ENCODE data around the gene WNK1. TPM values are rescaled to one million over a fixed set of nuclear protein-coding genes. Genes with fewer than 3 reads are reported as not detected.

Gene WNK1
- total RNA-seq, 1 experiment from 2014 or later: 183 TPM

GRCh38 chr12:886206-886605 lies 133.8 kb downstream of the WNK1 start:
- peaks cover 72% of the 10 kb centered on the region for H3K36me3 ChIP-seq (ENCODE audit: insufficient read depth, low read length)
- no peaks in the 10 kb centered on the region for H3K27me3 ChIP-seq (ENCODE audit: low read length)
- no peak overlapping the region for H2AFZ ChIP-seq (ENCODE audit: low read length)
- H3K4me1 ChIP-seq (ENCODE audit: low read length): no peaks in the 10 kb centered on the region
- H3K4me3 ChIP-seq (ENCODE audit: low read length): no peak overlapping the region
- no peaks in the 10 kb centered on the region for H4K20me1 ChIP-seq (ENCODE audit: insufficient read depth, low read depth, low read length)
- H3K27ac ChIP-seq (ENCODE audit: low read length): no peak overlapping the region
- H3K9me2 ChIP-seq (replicated peaks; ENCODE audit: insufficient read depth, low read length): no peaks in the 10 kb centered on the region
- H3K9me3 ChIP-seq (ENCODE audit: low read length): no peaks in the 10 kb centered on the region
- no peak overlapping the region for H3K4me2 ChIP-seq (ENCODE audit: low read depth, low read length, poor library complexity, severe bottlenecking)
- no peak overlapping the region for H3K9ac ChIP-seq (ENCODE audit: low read length)
- DNase-seq: no peak
- 0 out of 2 replicates have a peak, but pooled peaks cover 4% of the 10 kb centered on the region for H3K79me2 ChIP-seq (ENCODE audit: low read length)

GRCh38 chr12:894226-894625 lies 141.8 kb downstream of the WNK1 start:
- no peaks in the 10 kb centered on the region for H4K20me1 ChIP-seq (ENCODE audit: insufficient read depth, low read depth, low read length)
- no peak overlapping the region for H3K9ac ChIP-seq (ENCODE audit: low read length)
- H3K36me3 ChIP-seq (ENCODE audit: insufficient read depth, low read length): peaks cover 51% of the 10 kb centered on the region

GRCh38 chr12:896031-896430 lies 143.7 kb downstream of the WNK1 start:
- Histone ChIP-seq H3K9me3 (ENCODE audit: low read length) (no peaks in the 10 kb centered on the region), H3K27ac (ENCODE audit: low read length) (no peak overlapping the region), H3K27me3 (ENCODE audit: low read length) (no peaks in the 10 kb centered on the region), H2AFZ (ENCODE audit: low read length) (no peak overlapping the region), H3K9ac (ENCODE audit: low read length) (no peak overlapping the region), H3K4me2 (ENCODE audit: low read depth, low read length, poor library complexity, severe bottlenecking) (no peak overlapping the region), H3K4me3 (ENCODE audit: low read length) (no peak overlapping the region), H3K79me2 (ENCODE audit: low read length) (peaks cover 5% of the 10 kb centered on the region), H3K36me3 (ENCODE audit: insufficient read depth, low read length) (peaks cover 48% of the 10 kb centered on the region), H3K9me2 (replicated peaks; ENCODE audit: insufficient read depth, low read length) (no peaks in the 10 kb centered on the region), H3K4me1 (ENCODE audit: low read length) (no peaks in the 10 kb centered on the region), H4K20me1 (ENCODE audit: insufficient read depth, low read depth, low read length) (no peaks in the 10 kb centered on the region)
- no peak for DNase-seq

More at GRCh38 chr12:894226-894625, 141.8 kb downstream of the WNK1 start:
- Histone ChIP-seq H3K27ac (ENCODE audit: low read length) (no peak overlapping the region), H3K27me3 (ENCODE audit: low read length) (no peaks in the 10 kb centered on the region), H3K4me3 (ENCODE audit: low read length) (no peak overlapping the region), H3K4me1 (ENCODE audit: low read length) (no peaks in the 10 kb centered on the region), H3K4me2 (ENCODE audit: low read depth, low read length, poor library complexity, severe bottlenecking) (no peak overlapping the region), H3K9me2 (replicated peaks; ENCODE audit: insufficient read depth, low read length) (no peaks in the 10 kb centered on the region), H3K79me2 (ENCODE audit: low read length) (peaks cover 8% of the 10 kb centered on the region; the same call in 1 of the 2 replicates), H3K9me3 (ENCODE audit: low read length) (no peaks in the 10 kb centered on the region), H2AFZ (ENCODE audit: low read length) (no peak overlapping the region)
- DNase-seq: no peak

GRCh38 chr12:897386-897785 lies 145.0 kb downstream of the WNK1 start:
- H3K79me2 ChIP-seq (ENCODE audit: low read length): peaks cover 11% of the 10 kb centered on the region
- DNase-seq: no peak
- no peaks in the 10 kb centered on the region for H4K20me1 ChIP-seq (ENCODE audit: insufficient read depth, low read depth, low read length)
- no peak overlapping the region for H2AFZ ChIP-seq (ENCODE audit: low read length)
- no peak overlapping the region for H3K4me3 ChIP-seq (ENCODE audit: low read length)
- no peak overlapping the region for H3K9ac ChIP-seq (ENCODE audit: low read length)
- H3K4me1 ChIP-seq (ENCODE audit: low read length): no peaks in the 10 kb centered on the region
- peaks cover 55% of the 10 kb centered on the region for H3K36me3 ChIP-seq (ENCODE audit: insufficient read depth, low read length)
- no peaks in the 10 kb centered on the region for H3K9me3 ChIP-seq (ENCODE audit: low read length)
- H3K4me2 ChIP-seq (ENCODE audit: low read depth, low read length, poor library complexity, severe bottlenecking): no peak overlapping the region
- no peak overlapping the region for H3K27ac ChIP-seq (ENCODE audit: low read length)
- no peaks in the 10 kb centered on the region for H3K27me3 ChIP-seq (ENCODE audit: low read length)
- no peaks in the 10 kb centered on the region for H3K9me2 ChIP-seq (replicated peaks; ENCODE audit: insufficient read depth, low read length)

GRCh38 chr12:902581-902980 lies 150.2 kb downstream of the WNK1 start:
- Histone ChIP-seq H3K4me3 (ENCODE audit: low read length) (no peak overlapping the region), H3K4me2 (ENCODE audit: low read depth, low read length, poor library complexity, severe bottlenecking) (no peak overlapping the region), H3K79me2 (ENCODE audit: low read length) (peaks cover 33% of the 10 kb centered on the region), H3K9ac (ENCODE audit: low read length) (no peak overlapping the region), H4K20me1 (ENCODE audit: insufficient read depth, low read depth, low read length) (peaks cover 10% of the 10 kb centered on the region), H2AFZ (ENCODE audit: low read length) (no peak overlapping the region), H3K9me3 (ENCODE audit: low read length) (no peaks in the 10 kb centered on the region), H3K27ac (ENCODE audit: low read length) (no peak overlapping the region), H3K4me1 (ENCODE audit: low read length) (no peaks in the 10 kb centered on the region), H3K36me3 (ENCODE audit: insufficient read depth, low read length) (peaks cover 62% of the 10 kb centered on the region), H3K27me3 (ENCODE audit: low read length) (no peaks in the 10 kb centered on the region), H3K9me2 (replicated peaks; ENCODE audit: insufficient read depth, low read length) (no peaks in the 10 kb centered on the region)
- no peak for DNase-seq

- H4K20me1 ChIP-seq (ENCODE audit: insufficient read depth, low read depth, low read length): peaks cover 10% of the 10 kb centered on the region
- no peak overlapping the region for H3K4me3 ChIP-seq (ENCODE audit: low read length)
- H3K4me2 ChIP-seq (ENCODE audit: low read depth, low read length, poor library complexity, severe bottlenecking): no peak overlapping the region
- H3K9ac ChIP-seq (ENCODE audit: low read length): no peak overlapping the region
- DNase-seq: no peak
- H3K27me3 ChIP-seq (ENCODE audit: low read length): no peaks in the 10 kb centered on the region
- no peaks in the 10 kb centered on the region for H3K4me1 ChIP-seq (ENCODE audit: low read length)
- H3K79me2 ChIP-seq (ENCODE audit: low read length): peaks cover 33% of the 10 kb centered on the region
- no peak overlapping the region for H2AFZ ChIP-seq (ENCODE audit: low read length)
- no peaks in the 10 kb centered on the region for H3K9me3 ChIP-seq (ENCODE audit: low read length)
- H3K36me3 ChIP-seq (ENCODE audit: insufficient read depth, low read length): peaks cover 63% of the 10 kb centered on the region
- H3K9me2 ChIP-seq (replicated peaks; ENCODE audit: insufficient read depth, low read length): no peaks in the 10 kb centered on the region
- no peak overlapping the region for H3K27ac ChIP-seq (ENCODE audit: low read length)
Measured at GRCh38 chr12:903055-903454, 150.7 kb downstream of the WNK1 start.

- no peak overlapping the region for H3K4me2 ChIP-seq (ENCODE audit: low read depth, low read length, poor library complexity, severe bottlenecking)
- DNase-seq: no peak
- H3K36me3 ChIP-seq (ENCODE audit: insufficient read depth, low read length): peaks cover 67% of the 10 kb centered on the region
- no peak overlapping the region for H3K4me3 ChIP-seq (ENCODE audit: low read length)
- H3K27me3 ChIP-seq (ENCODE audit: low read length): no peaks in the 10 kb centered on the region
- no peaks in the 10 kb centered on the region for H3K9me2 ChIP-seq (replicated peaks; ENCODE audit: insufficient read depth, low read length)
- no peak overlapping the region for H3K27ac ChIP-seq (ENCODE audit: low read length)
- H4K20me1 ChIP-seq (ENCODE audit: insufficient read depth, low read depth, low read length): peaks cover 10% of the 10 kb centered on the region
- no peak overlapping the region for H3K9ac ChIP-seq (ENCODE audit: low read length)
- H3K4me1 ChIP-seq (ENCODE audit: low read length): no peaks in the 10 kb centered on the region
- peaks cover 33% of the 10 kb centered on the region for H3K79me2 ChIP-seq (ENCODE audit: low read length)
- no peak overlapping the region for H2AFZ ChIP-seq (ENCODE audit: low read length)
- H3K9me3 ChIP-seq (ENCODE audit: low read length): no peaks in the 10 kb centered on the region
Measured at GRCh38 chr12:904010-904414, 151.6 kb downstream of the WNK1 start.

GRCh38 chr12:905261-906031 lies 153.1 kb downstream of the WNK1 start:
- DNase-seq: no peak
- peaks cover 10% of the 10 kb centered on the region for H4K20me1 ChIP-seq (ENCODE audit: insufficient read depth, low read depth, low read length)

More at GRCh38 chr12:905261-906031, 153.1 kb downstream of the WNK1 start:
- H3K27ac ChIP-seq (ENCODE audit: low read length): no peak overlapping the region
- no peaks in the 10 kb centered on the region for H3K9me2 ChIP-seq (replicated peaks; ENCODE audit: insufficient read depth, low read length)
- H3K9ac ChIP-seq (ENCODE audit: low read length): no peak overlapping the region
- peaks cover 75% of the 10 kb centered on the region for H3K36me3 ChIP-seq (ENCODE audit: insufficient read depth, low read length)
- no peak overlapping the region for H3K4me3 ChIP-seq (ENCODE audit: low read length)
- no peak overlapping the region for H3K4me2 ChIP-seq (ENCODE audit: low read depth, low read length, poor library complexity, severe bottlenecking)
- H3K27me3 ChIP-seq (ENCODE audit: low read length): no peaks in the 10 kb centered on the region
- no peak overlapping the region for H2AFZ ChIP-seq (ENCODE audit: low read length)
- H3K79me2 ChIP-seq (ENCODE audit: low read length): peaks cover 33% of the 10 kb centered on the region
- peaks cover 3% of the 10 kb centered on the region for H3K4me1 ChIP-seq (ENCODE audit: low read length)
- no peaks in the 10 kb centered on the region for H3K9me3 ChIP-seq (ENCODE audit: low read length)

Measured in Karpas-422 (cell line).